Measurements from ENCODE around the gene KCNJ15. TPM values are rescaled to one million over a fixed set of nuclear protein-coding genes. Genes with fewer than 3 reads are reported as not detected.

Gene KCNJ15
- total RNA-seq, 6 experiments from 2014 or later: 0.43 to 3.5 (median 1.1) TPM

- DNase-seq: no peak
- peak in 3 of 4 donors; percentile 18 to 49 (median 34) for ATAC-seq
- H3K36me3 ChIP-seq: no peaks in the 10 kb centered on the region
- no peaks in the 10 kb centered on the region for H3K27me3 ChIP-seq
- intact Hi-C loops (cut with DNase I): no loop called here
- no peaks in the 10 kb centered on the region for H3K9me3 ChIP-seq
- 64% methylated on average over 8 of the region's 8 CpGs for WGBS (ENCODE audit: insufficient coverage, low coverage, low lambda C conversion rate, missing lambda C conversion rate)
- no peak overlapping the region for H3K27ac ChIP-seq
- no peak overlapping the region for H3K4me3 ChIP-seq
- no peak for TF ChIP-seq POLR2A (IDR thresholded peaks at IDR 0.05)
- TF ChIP-seq CTCF (IDR thresholded peaks at IDR 0.05): no peak
- peaks cover 0 to 3% (median under 1%) of the 10 kb centered on the region in 4 donors for H3K4me1 ChIP-seq
These were observed 17.2 kb downstream of the KCNJ15 start for GRCh38 chr21:38273745-38274542.

GRCh38 chr21:38277501-38278131, 20.8 kb downstream of the KCNJ15 start:
- no peaks in the 10 kb centered on the region for H3K36me3 ChIP-seq
- DNase-seq: no peak
- intact Hi-C loops (cut with DNase I): no loop called here
- no peak overlapping the region for H3K4me3 ChIP-seq
- no peaks in the 10 kb centered on the region for H3K27me3 ChIP-seq
- 64% methylated on average over 9 of the region's 9 CpGs for whole genome bisulfite sequencing (ENCODE audit: insufficient coverage, low coverage, low lambda C conversion rate, missing lambda C conversion rate)
- no peak for TF ChIP-seq POLR2A (IDR thresholded peaks at IDR 0.05)
- no peak for TF ChIP-seq CTCF (IDR thresholded peaks at IDR 0.05)
- H3K9me3 ChIP-seq: no peaks in the 10 kb centered on the region
- H3K4me1 ChIP-seq: no peaks in the 10 kb centered on the region
- ATAC-seq: peak; percentile 33 to 74 (median 56)
- no peak overlapping the region for H3K27ac ChIP-seq

- no peak overlapping the region for H3K27ac ChIP-seq
- ATAC-seq (no peak), DNase-seq (no peak)
- H3K9me3 ChIP-seq: no peaks in the 10 kb centered on the region
- no peaks in the 10 kb centered on the region for H3K27me3 ChIP-seq
- no peak for TF ChIP-seq POLR2A (IDR thresholded peaks at IDR 0.05)
- TF ChIP-seq CTCF (IDR thresholded peaks at IDR 0.05): no peak
- intact Hi-C loops (cut with DNase I): no loop called here
- no peak overlapping the region for H3K4me3 ChIP-seq
- H3K4me1 ChIP-seq: no peaks in the 10 kb centered on the region
- H3K36me3 ChIP-seq: no peaks in the 10 kb centered on the region
- WGBS (ENCODE audit: insufficient coverage, low coverage, low lambda C conversion rate, missing lambda C conversion rate): 88% methylated on average over 5 of the region's 5 CpGs
These were observed 23.7 kb downstream of the KCNJ15 start for GRCh38 chr21:38280454-38280853.

DNA sequence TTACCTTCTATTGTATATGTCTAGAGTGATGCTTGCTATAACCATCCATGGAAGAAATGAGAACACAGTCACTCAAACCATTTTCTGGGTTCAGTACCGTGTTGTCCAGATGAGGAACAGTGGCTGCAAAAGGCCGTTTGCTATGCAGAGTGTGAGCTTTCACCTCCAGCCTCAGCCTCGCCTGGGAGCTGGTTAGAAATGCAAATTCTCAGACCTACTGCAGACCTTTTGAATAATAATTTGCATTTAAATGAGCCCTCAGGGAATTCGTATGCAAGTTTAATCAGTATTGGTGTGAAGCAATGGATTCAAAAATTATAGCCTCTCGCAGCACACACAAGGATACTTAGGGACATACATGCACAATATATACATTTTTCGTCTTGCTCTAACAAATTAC, 24.1 kb downstream of the KCNJ15 start:
- H3K9me3 ChIP-seq: no peaks in the 10 kb centered on the region
- no peaks in the 10 kb centered on the region for H3K36me3 ChIP-seq
- H3K27me3 ChIP-seq: no peaks in the 10 kb centered on the region
- ATAC-seq (no peak), DNase-seq (no peak)
- WGBS (ENCODE audit: insufficient coverage, low coverage, low lambda C conversion rate, missing lambda C conversion rate): 47% methylated on average over 5 of the region's 6 CpGs
- TF ChIP-seq POLR2A (IDR thresholded peaks at IDR 0.05): no peak
- TF ChIP-seq CTCF (IDR thresholded peaks at IDR 0.05): no peak
- intact Hi-C loops (cut with DNase I): no loop called here
- H3K27ac ChIP-seq: no peak overlapping the region
- H3K4me1 ChIP-seq: no peaks in the 10 kb centered on the region
- no peak overlapping the region for H3K4me3 ChIP-seq
